GM19239 (cell line): ENCODE measurements around the gene TCF4.

Experiments used
- DNase-seq: peaks from one replicate; pipeline ENCODE4 v3.0.0; 2011; ENCODE audit warnings: low spot score; ENCODE audit not compliant: insufficient read length
- FAIRE-seq: peaks from 2 replicates; lab custom pipeline; 2011; peaks lifted over from hg19 to GRCh38; lab: Jason Lieb, UNC

Gene TCF4

GRCh38 chr18:55186588-55186987 is 401.4 kb downstream of the TCF4 start:
- FAIRE-seq: no peak
- DNase-seq: no peak

GRCh38 chr18:55185391-55185790 is 402.6 kb downstream of the TCF4 start:
- FAIRE-seq (no peak), DNase-seq (no peak)

- FAIRE-seq (no peak), DNase-seq (no peak)
These were observed 408.2 kb downstream of the TCF4 start for GRCh38 chr18:55179835-55180234.

- DNase-seq (no peak), FAIRE-seq (no peak)
These were observed 408.6 kb downstream of the TCF4 start for GRCh38 chr18:55179425-55179824.

GRCh38 chr18:55173291-55173690 is 414.7 kb downstream of the TCF4 start:
- no peak for FAIRE-seq

More at GRCh38 chr18:55173291-55173690, 414.7 kb downstream of the TCF4 start:
- no peak for DNase-seq
